ENCODE results near the gene TACR3. TPM values are rescaled to one million over a fixed set of nuclear protein-coding genes. Genes with fewer than 3 reads are reported as not detected.
"Not testable (repeated sequence)": the region's sequence is repeated elsewhere in the genome, so short reads cannot be mapped to it uniquely, and the experiment has no call there.

TACR3 gene
- total and polyA plus RNA-seq, 2 experiments from 2014 or later, result 0.27 TPM; not detected in 1

DNA sequence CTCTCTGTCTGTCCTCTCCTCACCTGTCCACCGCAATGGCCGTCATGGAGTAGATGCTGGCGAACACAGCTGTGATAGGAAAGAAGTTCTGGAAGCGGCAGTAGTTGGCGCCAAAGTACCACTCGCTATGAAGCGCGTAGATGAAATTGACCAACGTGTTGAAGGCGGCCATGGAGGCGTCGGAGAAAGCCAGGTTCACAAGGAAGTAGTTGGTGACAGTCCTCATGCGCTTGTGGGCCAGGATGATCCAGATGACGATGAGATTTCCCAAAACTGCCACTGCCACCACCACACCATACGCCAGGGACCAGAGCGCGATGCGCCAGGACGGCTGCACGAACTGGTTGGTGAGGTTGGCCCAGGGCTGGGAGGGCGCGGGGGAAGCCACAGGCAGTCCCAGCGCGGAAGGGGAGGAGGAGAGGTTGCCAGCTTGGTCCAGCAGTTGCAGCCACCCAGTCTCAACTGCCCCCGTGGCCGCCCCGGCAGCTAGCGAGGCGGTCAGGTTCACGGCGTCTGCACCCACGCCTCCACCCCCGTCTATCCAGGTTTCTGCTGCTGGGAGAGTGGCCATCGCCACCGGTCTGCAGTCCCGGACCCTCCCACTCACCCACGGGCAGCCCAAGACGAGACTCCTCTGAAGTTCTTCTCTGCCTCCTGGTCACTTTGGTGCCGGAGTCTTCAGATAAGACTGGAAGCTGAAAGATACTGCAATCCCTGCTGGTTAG lies 518 bp downstream of the TACR3 start:
- Histone ChIP-seq H3K9me3 (ENCODE audit: low read depth) (no peaks in the 10 kb centered on the region), H3K27me3 (peaks cover 26% of the 10 kb centered on the region), H3K4me2 (peak overlapping the region; percentile 94), H3K79me2 (no peaks in the 10 kb centered on the region), H4K20me1 (ENCODE audit: insufficient read depth, poor library complexity, severe bottlenecking) (no peaks in the 10 kb centered on the region), H3K9me2 (replicated peaks; ENCODE audit: insufficient read depth) (no peaks in the 10 kb centered on the region), H3K4me3 (peak overlapping the region; percentile 34), H3K36me3 (replicated peaks; ENCODE audit: insufficient read depth, low read depth) (no peaks in the 10 kb centered on the region), H3K27ac (no peak overlapping the region), H2AFZ (peak overlapping the region; percentile 41), H3K4me1 (ENCODE audit: insufficient read depth) (peaks cover 4% of the 10 kb centered on the region)
- WGBS (ENCODE audit: low lambda C conversion rate, missing lambda C conversion rate), result 2% methylated on average over 36 of the region's 39 CpGs
- DNase-seq (ENCODE audit: low spot score), result peak; percentile 49
- TF ChIP-seq EZH2 (IDR thresholded peaks at IDR 0.05; ENCODE audit: borderline replicate concordance) (no peak), EZH2phosphoT487 (IDR thresholded peaks at IDR 0.05; ENCODE audit: low read depth, severe bottlenecking, unreplicated experiment) (no peak)
- TF ChIP-seq, protein P1, sequence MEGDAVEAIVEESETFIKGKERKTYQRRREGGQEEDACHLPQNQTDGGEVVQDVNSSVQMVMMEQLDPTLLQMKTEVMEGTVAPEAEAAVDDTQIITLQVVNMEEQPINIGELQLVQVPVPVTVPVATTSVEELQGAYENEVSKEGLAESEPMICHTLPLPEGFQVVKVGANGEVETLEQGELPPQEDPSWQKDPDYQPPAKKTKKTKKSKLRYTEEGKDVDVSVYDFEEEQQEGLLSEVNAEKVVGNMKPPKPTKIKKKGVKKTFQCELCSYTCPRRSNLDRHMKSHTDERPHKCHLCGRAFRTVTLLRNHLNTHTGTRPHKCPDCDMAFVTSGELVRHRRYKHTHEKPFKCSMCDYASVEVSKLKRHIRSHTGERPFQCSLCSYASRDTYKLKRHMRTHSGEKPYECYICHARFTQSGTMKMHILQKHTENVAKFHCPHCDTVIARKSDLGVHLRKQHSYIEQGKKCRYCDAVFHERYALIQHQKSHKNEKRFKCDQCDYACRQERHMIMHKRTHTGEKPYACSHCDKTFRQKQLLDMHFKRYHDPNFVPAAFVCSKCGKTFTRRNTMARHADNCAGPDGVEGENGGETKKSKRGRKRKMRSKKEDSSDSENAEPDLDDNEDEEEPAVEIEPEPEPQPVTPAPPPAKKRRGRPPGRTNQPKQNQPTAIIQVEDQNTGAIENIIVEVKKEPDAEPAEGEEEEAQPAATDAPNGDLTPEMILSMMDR (IDR thresholded peaks at IDR 0.05; ENCODE audit: poor library complexity), result peak; percentile 35

DNA sequence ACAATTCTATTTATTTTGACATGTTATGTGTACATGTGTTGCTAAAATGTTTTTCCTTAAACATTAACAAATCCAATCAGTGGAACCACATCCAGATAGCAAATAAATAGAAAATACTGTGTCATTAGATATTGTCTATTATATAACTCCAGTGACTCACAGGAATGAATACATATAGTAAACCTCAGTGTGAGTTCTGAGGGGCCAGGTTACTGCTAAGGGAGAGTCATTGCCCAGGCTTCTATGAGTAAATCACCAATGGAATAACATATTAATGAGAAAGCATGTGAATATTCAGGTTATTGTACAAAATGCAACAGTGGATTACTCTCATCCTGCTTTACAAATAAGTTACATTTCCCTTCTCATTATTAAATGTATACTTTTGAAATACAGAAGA lies 27.2 kb downstream of the TACR3 start:
- H3K4me1 ChIP-seq (ENCODE audit: insufficient read depth), result no peaks in the 10 kb centered on the region

DNA sequence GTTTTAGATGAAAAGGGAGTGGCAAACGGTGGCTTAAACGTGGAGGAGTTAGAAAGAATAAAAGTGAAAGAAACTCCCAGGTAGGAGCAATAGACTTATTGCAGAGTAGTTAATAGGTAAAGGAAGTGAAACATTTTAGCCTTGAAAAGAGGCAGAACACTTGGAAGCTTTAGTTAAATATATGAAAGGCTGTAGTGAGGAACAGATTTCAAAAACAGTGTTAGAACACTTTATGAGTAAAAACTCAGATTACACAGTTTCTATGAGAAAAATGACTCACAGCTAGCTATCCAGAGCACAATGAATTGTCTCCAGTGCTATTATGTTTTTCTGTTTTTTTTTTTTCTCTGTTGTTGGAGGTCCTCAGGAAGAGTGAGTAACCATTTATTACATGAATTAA lies 45.8 kb downstream of the TACR3 start:
- TF ChIP-seq EZH2 (IDR thresholded peaks at IDR 0.05; ENCODE audit: borderline replicate concordance) (no peak), EZH2phosphoT487 (IDR thresholded peaks at IDR 0.05; ENCODE audit: low read depth, severe bottlenecking, unreplicated experiment) (no peak)
- TF ChIP-seq, protein P1 (IDR thresholded peaks at IDR 0.05; ENCODE audit: poor library complexity), result no peak
- WGBS (ENCODE audit: low lambda C conversion rate, missing lambda C conversion rate), result 88% methylated on average over 2 of the region's 2 CpGs

More for the DNA sequence above, 27.2 kb downstream of the TACR3 start:
- H3K27me3 ChIP-seq, result no peaks in the 10 kb centered on the region
- TF ChIP-seq, protein P1 (IDR thresholded peaks at IDR 0.05; ENCODE audit: poor library complexity), result no peak
- TF ChIP-seq EZH2 (IDR thresholded peaks at IDR 0.05; ENCODE audit: borderline replicate concordance) (no peak), EZH2phosphoT487 (IDR thresholded peaks at IDR 0.05; ENCODE audit: low read depth, severe bottlenecking, unreplicated experiment) (no peak)
- DNase-seq (ENCODE audit: low spot score), result no peak
- no peak overlapping the region for H3K4me2 ChIP-seq
- H3K36me3 ChIP-seq (replicated peaks; ENCODE audit: insufficient read depth, low read depth), result no peaks in the 10 kb centered on the region
- H2AFZ ChIP-seq, result no peak overlapping the region
- no peaks in the 10 kb centered on the region for H3K9me2 ChIP-seq (replicated peaks; ENCODE audit: insufficient read depth)
- H3K4me3 ChIP-seq, result no peak overlapping the region
- H3K9me3 ChIP-seq (ENCODE audit: low read depth), result no peaks in the 10 kb centered on the region
- H3K79me2 ChIP-seq, result no peaks in the 10 kb centered on the region
- H4K20me1 ChIP-seq (ENCODE audit: insufficient read depth, poor library complexity, severe bottlenecking), result no peaks in the 10 kb centered on the region
- H3K27ac ChIP-seq, result no peak overlapping the region

DNA sequence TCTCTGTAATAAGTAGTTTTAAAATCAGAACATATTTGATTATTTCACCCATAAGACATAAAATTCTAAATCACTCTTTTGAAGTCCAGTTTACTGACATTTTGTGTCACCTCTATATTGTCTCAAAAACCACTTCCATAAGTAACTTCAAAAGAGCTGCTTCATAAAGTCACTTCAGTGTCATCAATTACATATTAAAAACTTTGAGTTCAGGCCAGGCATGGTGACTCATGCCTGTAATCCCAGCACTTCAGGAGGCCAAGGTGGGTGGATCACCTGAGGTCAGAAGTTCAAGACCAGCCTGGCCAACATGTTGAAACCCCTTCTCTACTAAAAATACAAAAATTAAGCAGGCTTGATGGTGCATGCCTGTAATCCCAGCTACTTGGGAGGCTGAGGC lies 53.0 kb downstream of the TACR3 start:
- H3K27me3 ChIP-seq; H3K9me2 ChIP-seq (replicated peaks; ENCODE audit: insufficient read depth); H2AFZ ChIP-seq; H4K20me1 ChIP-seq (ENCODE audit: insufficient read depth, poor library complexity, severe bottlenecking); DNase-seq (ENCODE audit: low spot score); H3K4me2 ChIP-seq; H3K27ac ChIP-seq; H3K4me1 ChIP-seq (ENCODE audit: insufficient read depth); H3K9me3 ChIP-seq (ENCODE audit: low read depth); H3K79me2 ChIP-seq; H3K36me3 ChIP-seq (replicated peaks; ENCODE audit: insufficient read depth, low read depth); H3K4me3 ChIP-seq: not testable (repeated sequence)

More for the DNA sequence above, 45.8 kb downstream of the TACR3 start:
- H3K9me2 ChIP-seq (replicated peaks; ENCODE audit: insufficient read depth), result no peaks in the 10 kb centered on the region
- H2AFZ ChIP-seq, result no peak overlapping the region
- no peak overlapping the region for H3K27ac ChIP-seq
- no peaks in the 10 kb centered on the region for H3K79me2 ChIP-seq
- DNase-seq (ENCODE audit: low spot score), result no peak
- H3K4me1 ChIP-seq (ENCODE audit: insufficient read depth), result no peaks in the 10 kb centered on the region
- H4K20me1 ChIP-seq (ENCODE audit: insufficient read depth, poor library complexity, severe bottlenecking), result no peaks in the 10 kb centered on the region
- no peak overlapping the region for H3K4me3 ChIP-seq
- H3K4me2 ChIP-seq, result no peak overlapping the region
- H3K27me3 ChIP-seq, result no peaks in the 10 kb centered on the region
- no peaks in the 10 kb centered on the region for H3K36me3 ChIP-seq (replicated peaks; ENCODE audit: insufficient read depth, low read depth)
- H3K9me3 ChIP-seq (ENCODE audit: low read depth), result no peaks in the 10 kb centered on the region

All from hepatocyte (in vitro differentiated cells).